Immature natural killer cell (primary cell): Measurements from ENCODE around the gene CDH4. TPM values are rescaled to one million over a fixed set of nuclear protein-coding genes. Genes with fewer than 3 reads are reported as not detected.
"Not testable (repeated sequence)": the region's sequence is repeated elsewhere in the genome, so short reads cannot be mapped to it uniquely, and the experiment has no call there.

ENCODE experiments used
- DNase-seq, 3 donors: peaks; one replicate each; pipeline ENCODE4 v3.0.0; 2022; ENCODE audit warnings: mixed read lengths in 1 of 3
- H3K27ac Mint-ChIP-seq, 6 donors: one replicate each; pipeline ENCODE4 v1.8.0; 2020; ENCODE audit warnings: mixed read lengths in 6 of 6, mild to moderate bottlenecking in 5 of 6, inconsistent platforms in 4 of 6, moderate library complexity in 3 of 6
- H3K27me3 Mint-ChIP-seq, 3 donors: one replicate each; pipeline ENCODE4 v1.8.0; 2020 to 2021; ENCODE audit warnings: low read depth in 3 of 3, mild to moderate bottlenecking in 3 of 3, mixed read lengths in 3 of 3, moderate library complexity in 3 of 3, inconsistent platforms in 1 of 3
- H3K36me3 Mint-ChIP-seq, 3 donors: one replicate each; pipeline ENCODE4 v1.8.0; 2020; ENCODE audit warnings: mixed read lengths in 3 of 3, inconsistent platforms in 2 of 3, mild to moderate bottlenecking in 2 of 3
- H3K4me1 Mint-ChIP-seq, 2 donors: one replicate each; pipeline ENCODE4 v1.8.0; 2020; ENCODE audit warnings: inconsistent platforms in 2 of 2, mild to moderate bottlenecking in 2 of 2, mixed read lengths in 2 of 2, moderate library complexity in 1 of 2
- H3K4me3 Mint-ChIP-seq, 5 donors: one replicate each; pipeline ENCODE4 v1.8.0; 2020; ENCODE audit warnings: mild to moderate bottlenecking in 5 of 5, mixed read lengths in 5 of 5, inconsistent platforms in 3 of 5, moderate library complexity in 3 of 5
- H3K9me3 Mint-ChIP-seq, 6 donors: one replicate each; pipeline ENCODE4 v1.8.0; 2020; ENCODE audit warnings: mild to moderate bottlenecking in 6 of 6, mixed read lengths in 6 of 6, inconsistent platforms in 4 of 6, moderate library complexity in 3 of 6
- polyA plus RNA-seq, 3 donors: library from polyadenylated mRNA; unstranded; fragments of 300-500 nt; fragmentation: Illumina TruSeq; gene quantifications; one replicate each; pipeline ENCODE4 v1.2.3, GENCODE V29; 2021

The CDH4 gene
- polyA plus RNA-seq, 3 donors from 2014 or later = not detected

DNA sequence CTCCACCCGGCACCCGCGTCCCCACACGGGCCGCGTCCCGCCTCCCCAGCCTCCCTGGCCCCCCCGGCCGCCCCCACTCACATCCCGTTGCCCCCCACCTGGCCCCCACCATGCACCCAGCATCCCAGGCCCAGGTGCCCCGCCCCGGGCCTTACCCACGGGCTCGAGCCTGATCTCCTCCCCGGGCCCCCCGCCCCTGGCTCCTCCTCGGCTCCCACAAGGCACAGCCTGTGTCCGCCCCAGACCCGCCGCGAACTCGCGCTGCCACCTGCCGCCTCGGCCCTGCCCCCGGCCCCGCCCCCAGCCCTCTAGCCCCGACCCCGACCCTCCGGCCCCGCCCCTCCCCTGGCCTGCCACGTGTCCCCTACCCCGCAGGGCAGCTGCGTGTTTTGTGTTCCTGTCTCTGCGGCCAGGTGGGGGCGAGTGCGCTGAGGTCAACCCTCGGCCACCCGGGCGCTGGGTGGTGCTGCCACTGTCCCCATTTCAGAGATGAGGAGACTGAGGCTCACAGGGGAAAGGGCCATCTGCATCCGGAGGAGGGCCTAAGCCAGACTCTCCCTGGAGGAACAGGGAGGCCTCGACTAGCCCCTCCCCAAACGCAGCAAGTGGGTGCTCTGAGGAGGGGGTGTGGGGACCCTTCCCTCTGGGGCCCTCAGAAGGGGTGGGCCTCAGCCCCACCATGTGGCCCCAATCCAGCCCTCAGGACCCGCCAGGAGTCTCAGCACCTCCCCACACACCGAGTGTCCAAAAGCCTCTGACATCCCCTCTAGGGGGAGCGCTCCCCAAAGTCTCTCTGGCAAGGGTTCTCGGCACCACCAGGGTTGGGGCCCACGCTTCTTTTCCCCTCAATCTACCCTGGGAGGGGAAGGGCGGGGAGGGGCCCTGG, 713.8 kb downstream of the CDH4 start:
- Mint-ChIP-seq H3K4me3 (no peak overlapping the region), H3K9me3 (no peaks in the 10 kb centered on the region), H3K4me1 (peaks cover 0 to 3% of the 10 kb centered on the region in 2 donors), H3K27me3 (peaks cover 0 to 4% (median 2%) of the 10 kb centered on the region in 3 donors), H3K27ac (no peak overlapping the region), H3K36me3 (peaks cover 3 to 9% (median 3%) of the 10 kb centered on the region in 3 donors)
- DNase-seq = no peak

DNA sequence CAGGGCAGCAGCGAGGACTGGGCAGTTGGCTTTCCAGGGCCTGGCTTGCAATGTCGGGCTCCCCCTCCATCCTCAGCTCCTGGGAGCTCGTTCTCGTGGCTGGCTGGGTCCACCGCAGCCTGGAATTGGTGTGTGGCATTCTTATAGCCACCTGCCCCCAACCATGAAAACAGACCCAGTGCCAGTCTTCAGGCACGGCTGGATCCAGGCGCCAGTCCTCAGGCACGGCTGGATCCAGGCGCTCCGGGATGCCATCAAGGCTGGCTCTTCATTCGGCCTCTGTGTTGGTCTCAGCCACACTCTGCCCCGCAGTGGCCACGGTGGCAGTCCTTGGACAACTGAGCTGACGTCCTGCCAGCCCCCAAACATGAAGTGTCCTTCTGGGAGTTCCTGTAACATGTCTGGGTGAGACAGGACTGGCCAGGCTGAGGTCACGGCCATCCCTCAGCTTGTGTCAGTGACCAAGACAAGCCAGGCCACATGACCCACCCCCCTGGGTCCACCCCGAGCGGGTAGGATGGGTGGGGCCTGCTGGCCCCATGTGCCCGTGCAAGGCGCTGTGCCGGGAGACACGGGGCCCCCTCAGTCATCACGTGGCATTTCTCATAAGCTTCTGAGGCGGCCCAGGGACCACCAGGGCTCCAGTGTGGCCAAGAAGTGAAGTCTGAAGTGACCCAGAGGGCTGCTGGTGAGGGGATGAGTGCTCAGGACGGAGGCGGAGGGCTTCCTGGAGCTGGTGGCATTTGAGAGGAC, 714.6 kb downstream of the CDH4 start:
- Mint-ChIP-seq H3K36me3 (peaks cover 3 to 5% (median 3%) of the 10 kb centered on the region in 3 donors), H3K27ac (peak overlapping the region in 1 of 6 donors; percentile 58), H3K9me3 (no peaks in the 10 kb centered on the region), H3K27me3 (peaks cover 0 to 4% (median 2%) of the 10 kb centered on the region in 3 donors), H3K4me1 (peaks cover 0 to 3% of the 10 kb centered on the region in 2 donors), H3K4me3 (no peak overlapping the region)
- DNase-seq = no peak

DNA sequence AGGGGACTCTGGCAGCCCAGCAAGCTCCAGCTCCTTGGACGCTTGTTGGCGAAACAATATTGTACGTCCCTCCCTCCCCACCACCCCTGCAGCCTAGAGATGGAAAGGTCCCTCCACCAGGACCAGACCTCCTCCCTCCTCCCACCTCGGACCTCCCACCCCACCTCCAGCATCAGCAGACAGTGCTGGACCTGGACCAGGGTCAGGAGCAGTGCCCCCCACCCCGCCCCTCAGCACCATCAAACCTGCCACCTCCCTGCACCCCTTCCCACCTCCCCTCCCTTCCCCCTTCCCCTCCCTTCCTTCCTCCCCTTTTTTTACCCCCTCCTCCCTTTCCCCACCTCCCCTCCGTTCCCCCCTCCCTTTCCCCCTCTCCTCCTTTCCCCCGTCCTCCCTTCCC, 715.2 kb downstream of the CDH4 start:
- no peaks in the 10 kb centered on the region for H3K9me3 Mint-ChIP-seq
- H3K4me3 Mint-ChIP-seq = no peak overlapping the region
- DNase-seq = no peak
- peaks cover 0 to 3% of the 10 kb centered on the region in 2 donors for H3K4me1 Mint-ChIP-seq
- no peak overlapping the region for H3K27ac Mint-ChIP-seq
- peaks cover 3 to 8% (median 8%) of the 10 kb centered on the region in 3 donors for H3K36me3 Mint-ChIP-seq
- peaks cover 0 to 4% (median 2%) of the 10 kb centered on the region in 3 donors for H3K27me3 Mint-ChIP-seq

- Mint-ChIP-seq H3K27me3 (peaks cover 0 to 6% (median 2%) of the 10 kb centered on the region in 3 donors), H3K27ac (no peak overlapping the region), H3K4me3 (no peak overlapping the region), H3K36me3 (peaks cover 4 to 16% (median 15%) of the 10 kb centered on the region in 3 donors), H3K4me1 (peaks cover 0 to 3% of the 10 kb centered on the region in 2 donors), H3K9me3 (no peaks in the 10 kb centered on the region)
- no peak for DNase-seq
Measured at GRCh38 chr20:61968036-61968810, 716.2 kb downstream of the CDH4 start.

GRCh38 chr20:61968932-61969331, 716.9 kb downstream of the CDH4 start:
- Mint-ChIP-seq H3K27me3 (peaks cover 0 to 6% (median 0%) of the 10 kb centered on the region in 3 donors), H3K4me1 (peaks cover 0 to 3% of the 10 kb centered on the region in 2 donors), H3K27ac (no peak overlapping the region), H3K4me3 (no peak overlapping the region), H3K36me3 (peaks cover 11 to 22% (median 20%) of the 10 kb centered on the region in 3 donors), H3K9me3 (no peaks in the 10 kb centered on the region)
- DNase-seq = no peak

- Mint-ChIP-seq H3K9me3 (no peaks in the 10 kb centered on the region), H3K4me1 (peaks cover 0 to 3% of the 10 kb centered on the region in 2 donors), H3K27ac (no peak overlapping the region), H3K36me3 (peaks cover 11 to 24% (median 22%) of the 10 kb centered on the region in 3 donors), H3K4me3 (no peak overlapping the region), H3K27me3 (peaks cover 0 to 6% (median 1%) of the 10 kb centered on the region in 3 donors)
- no peak for DNase-seq
Measured at GRCh38 chr20:61969806-61970205, 717.7 kb downstream of the CDH4 start.

- no peak overlapping the region for H3K4me3 Mint-ChIP-seq
- peaks cover 11 to 27% (median 22%) of the 10 kb centered on the region in 3 donors for H3K36me3 Mint-ChIP-seq
- no peaks in the 10 kb centered on the region for H3K9me3 Mint-ChIP-seq
- H3K27me3 Mint-ChIP-seq = peaks cover 0 to 4% (median 1%) of the 10 kb centered on the region in 3 donors
- DNase-seq = no peak
- H3K4me1 Mint-ChIP-seq = peaks cover 0 to 3% of the 10 kb centered on the region in 2 donors
- H3K27ac Mint-ChIP-seq = no peak overlapping the region
Measured at GRCh38 chr20:61970357-61970756, 718.3 kb downstream of the CDH4 start.

DNA sequence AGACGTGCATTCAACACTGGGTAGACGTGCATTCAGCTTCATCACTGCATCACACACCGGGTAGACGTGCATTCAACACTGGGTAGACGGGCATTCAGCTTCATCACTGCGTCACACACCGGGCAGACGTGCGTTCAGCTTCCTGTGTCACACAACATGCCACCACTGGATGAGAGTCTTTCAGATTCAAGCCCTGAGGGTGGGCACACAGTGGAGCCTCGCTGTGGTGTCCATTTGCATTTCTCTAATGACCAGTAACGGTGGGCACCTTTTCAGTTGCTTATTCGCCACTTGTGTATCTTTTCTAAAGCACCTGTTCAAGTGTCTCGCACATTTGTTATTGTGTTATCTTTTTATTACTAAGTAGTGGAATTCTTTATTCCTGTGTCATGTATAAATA, 719.5 kb downstream of the CDH4 start:
- H3K36me3 Mint-ChIP-seq = peaks cover 11 to 32% (median 22%) of the 10 kb centered on the region in 3 donors
- not testable (repeated sequence) for H3K27me3 Mint-ChIP-seq, H3K4me1 Mint-ChIP-seq, DNase-seq, H3K9me3 Mint-ChIP-seq, H3K27ac Mint-ChIP-seq, H3K4me3 Mint-ChIP-seq

DNA sequence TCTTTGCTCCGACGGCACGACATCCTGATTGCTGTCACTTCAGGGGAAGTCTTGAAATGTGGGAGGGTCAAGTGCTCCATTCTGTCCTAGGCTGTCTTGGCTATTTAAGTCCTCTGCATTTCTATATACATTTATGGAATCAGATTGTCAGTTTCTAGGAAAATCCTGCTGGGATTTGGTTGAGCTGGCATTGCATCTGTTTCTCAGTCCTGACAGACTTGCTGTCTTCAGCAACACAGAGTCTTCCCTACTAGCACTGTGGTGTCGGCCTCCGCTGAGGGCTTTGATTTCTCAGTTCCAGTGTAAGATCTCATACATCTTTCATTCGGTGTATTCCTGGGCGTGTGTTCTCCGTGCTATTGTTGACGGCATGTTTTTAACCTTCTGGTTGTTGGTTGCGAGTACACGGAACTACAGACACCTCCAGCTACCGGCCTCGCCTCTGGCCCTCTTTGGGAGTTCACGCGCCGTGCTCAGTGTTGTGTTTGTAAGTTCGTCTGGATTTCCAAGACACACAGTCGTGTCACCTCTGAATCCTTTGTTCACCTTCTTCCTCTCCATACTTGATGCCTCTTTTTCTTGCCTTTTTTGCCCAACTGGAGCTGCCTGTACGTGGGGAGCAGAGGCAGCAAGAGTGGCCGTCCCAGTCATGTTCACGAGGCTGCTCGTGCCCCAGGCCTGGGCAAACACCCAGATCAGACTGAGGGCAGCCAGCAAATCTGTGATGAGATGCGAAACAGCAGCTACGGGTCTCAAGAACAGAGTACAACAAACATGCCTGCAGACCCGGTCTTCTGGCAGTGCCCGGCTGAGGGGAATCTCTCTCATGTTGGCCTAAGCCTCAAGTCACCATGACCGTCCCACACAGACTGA, 720.8 kb downstream of the CDH4 start:
- no peak overlapping the region for H3K4me3 Mint-ChIP-seq
- peaks cover 0 to 4% (median 1%) of the 10 kb centered on the region in 3 donors for H3K27me3 Mint-ChIP-seq
- no peaks in the 10 kb centered on the region for H3K4me1 Mint-ChIP-seq
- peak overlapping the region in 1 of 6 donors; percentile 27 for H3K27ac Mint-ChIP-seq
- peaks cover 0 to 2% (median 0%) of the 10 kb centered on the region in 6 donors for H3K9me3 Mint-ChIP-seq
- peaks cover 11 to 32% (median 22%) of the 10 kb centered on the region in 3 donors for H3K36me3 Mint-ChIP-seq
- DNase-seq = no peak

- peaks cover 11 to 32% (median 22%) of the 10 kb centered on the region in 3 donors for H3K36me3 Mint-ChIP-seq
- H3K4me1 Mint-ChIP-seq = no peaks in the 10 kb centered on the region
- H3K27ac Mint-ChIP-seq = peak overlapping the region in 2 of 6 donors; percentile 27 to 51
- DNase-seq = no peak
- H3K27me3 Mint-ChIP-seq = peaks cover 0 to 2% (median 1%) of the 10 kb centered on the region in 3 donors
- no peak overlapping the region for H3K4me3 Mint-ChIP-seq
- H3K9me3 Mint-ChIP-seq = peaks cover 0 to 2% (median 0%) of the 10 kb centered on the region in 6 donors
Measured at GRCh38 chr20:61973515-61974356, 721.7 kb downstream of the CDH4 start.

DNA sequence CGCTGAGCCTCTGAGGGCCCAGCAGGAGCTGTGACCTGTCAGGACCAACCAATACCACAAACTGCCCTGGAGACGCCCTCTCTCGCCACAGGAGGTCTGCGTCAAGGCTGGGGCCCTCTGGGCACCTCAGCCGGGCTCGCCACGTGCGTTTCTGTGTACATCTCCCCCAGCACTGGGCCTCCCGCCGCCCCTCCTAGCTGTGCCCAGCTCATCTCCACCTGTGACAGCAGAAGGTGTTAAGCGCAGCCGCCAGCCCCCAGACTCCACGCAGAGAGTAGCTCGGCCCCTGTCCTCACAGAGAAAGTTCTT, 722.2 kb downstream of the CDH4 start:
- Mint-ChIP-seq H3K36me3 (peaks cover 11 to 32% (median 22%) of the 10 kb centered on the region in 3 donors), H3K9me3 (peaks cover 0 to 2% (median 0%) of the 10 kb centered on the region in 6 donors), H3K27me3 (peaks cover 0 to 2% (median 1%) of the 10 kb centered on the region in 3 donors), H3K4me1 (no peaks in the 10 kb centered on the region), H3K27ac (no peak overlapping the region), H3K4me3 (no peak overlapping the region)
- DNase-seq = no peak
